RWPE1 (cell line): Measurements from ENCODE around the gene UNC50.

Experiments used
- CTCF ChIA-PET: fragments of 350-600 bp; sonication (Branson Sonifier 250); formaldehyde crosslinking; extraction: SDS; loops from one replicate; lab custom pipeline; 2021; lab: Yijun Ruan, JAX
- POLR2A ChIA-PET: fragments of 400-600 bp; formaldehyde crosslinking; extraction: SDS; loops from one replicate; lab custom pipeline; 2020; ENCODE audit warnings: antibody characterized with exemption; ENCODE audit not compliant: low non-redundant PET; lab: Yijun Ruan, JAX
- DNase-seq: peaks from one replicate; pipeline ENCODE4 v3.0.0; 2012; ENCODE audit warnings: low spot score
- H3K27ac ChIP-seq: fragments of 450-650 bp; 2 replicates; pipeline ENCODE4 v1.5.1; 2017
- TF ChIP-seq, protein P1 (sequence below): fragments of 450-650 bp; conservative IDR thresholded peaks from 2 replicates; pipeline ENCODE4 v1.5.1; 2017; ENCODE audit warnings: low read depth, mild to moderate bottlenecking

UNC50 gene

DNA sequence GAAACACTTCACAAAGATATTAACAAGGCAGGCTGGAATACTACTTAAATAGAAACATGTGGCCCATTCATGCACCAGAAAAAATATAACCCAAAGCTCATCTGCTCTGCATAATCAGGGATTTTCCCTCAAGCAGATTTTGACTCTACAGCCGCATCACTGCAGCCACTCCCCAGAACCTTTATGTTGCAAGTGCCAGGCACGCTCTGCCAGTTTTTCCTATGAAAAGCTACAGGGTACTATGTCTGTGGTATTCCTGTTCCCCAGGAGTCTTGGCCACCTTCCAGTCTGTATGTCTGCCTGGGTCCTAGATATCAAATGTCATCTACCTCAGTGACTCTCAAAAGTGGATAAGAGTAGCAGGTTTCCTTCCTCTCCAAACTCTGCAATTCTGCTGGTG, 3.8 kb upstream of the UNC50 start:
- CTCF ChIA-PET = interaction anchor here (0.6 kb wide), 1 partner anchor 957 kb away, joined by 4 read pairs; no protein-coding TSS in a partner anchor
- DNase-seq = no peak

DNA sequence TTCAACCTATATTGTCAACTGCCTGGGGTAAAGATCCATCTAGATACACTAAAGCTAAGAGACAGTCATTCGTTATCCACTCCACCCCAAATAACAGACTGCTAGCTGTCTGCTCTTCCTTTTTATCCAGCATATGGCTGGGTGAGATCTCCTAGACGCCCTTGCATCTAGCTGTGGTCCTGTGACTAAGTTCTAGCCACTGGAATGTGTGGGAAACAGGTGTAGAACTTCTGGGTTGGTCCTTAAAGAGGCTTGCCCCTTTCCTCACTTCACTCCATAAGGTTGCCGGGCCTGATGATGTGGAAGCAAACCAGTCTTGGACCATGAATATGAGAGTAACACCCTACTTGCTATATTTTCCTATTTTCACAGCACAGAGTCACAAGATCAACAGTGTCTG, 3.3 kb upstream of the UNC50 start:
- ChIA-PET POLR2A (no interaction called here), CTCF (no interaction called here)

More for the DNA sequence above, 3.8 kb upstream of the UNC50 start:
- POLR2A ChIA-PET = no interaction called here
- TF ChIP-seq, protein P1, sequence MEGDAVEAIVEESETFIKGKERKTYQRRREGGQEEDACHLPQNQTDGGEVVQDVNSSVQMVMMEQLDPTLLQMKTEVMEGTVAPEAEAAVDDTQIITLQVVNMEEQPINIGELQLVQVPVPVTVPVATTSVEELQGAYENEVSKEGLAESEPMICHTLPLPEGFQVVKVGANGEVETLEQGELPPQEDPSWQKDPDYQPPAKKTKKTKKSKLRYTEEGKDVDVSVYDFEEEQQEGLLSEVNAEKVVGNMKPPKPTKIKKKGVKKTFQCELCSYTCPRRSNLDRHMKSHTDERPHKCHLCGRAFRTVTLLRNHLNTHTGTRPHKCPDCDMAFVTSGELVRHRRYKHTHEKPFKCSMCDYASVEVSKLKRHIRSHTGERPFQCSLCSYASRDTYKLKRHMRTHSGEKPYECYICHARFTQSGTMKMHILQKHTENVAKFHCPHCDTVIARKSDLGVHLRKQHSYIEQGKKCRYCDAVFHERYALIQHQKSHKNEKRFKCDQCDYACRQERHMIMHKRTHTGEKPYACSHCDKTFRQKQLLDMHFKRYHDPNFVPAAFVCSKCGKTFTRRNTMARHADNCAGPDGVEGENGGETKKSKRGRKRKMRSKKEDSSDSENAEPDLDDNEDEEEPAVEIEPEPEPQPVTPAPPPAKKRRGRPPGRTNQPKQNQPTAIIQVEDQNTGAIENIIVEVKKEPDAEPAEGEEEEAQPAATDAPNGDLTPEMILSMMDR = no peak
- no peak overlapping the region for H3K27ac ChIP-seq

DNA sequence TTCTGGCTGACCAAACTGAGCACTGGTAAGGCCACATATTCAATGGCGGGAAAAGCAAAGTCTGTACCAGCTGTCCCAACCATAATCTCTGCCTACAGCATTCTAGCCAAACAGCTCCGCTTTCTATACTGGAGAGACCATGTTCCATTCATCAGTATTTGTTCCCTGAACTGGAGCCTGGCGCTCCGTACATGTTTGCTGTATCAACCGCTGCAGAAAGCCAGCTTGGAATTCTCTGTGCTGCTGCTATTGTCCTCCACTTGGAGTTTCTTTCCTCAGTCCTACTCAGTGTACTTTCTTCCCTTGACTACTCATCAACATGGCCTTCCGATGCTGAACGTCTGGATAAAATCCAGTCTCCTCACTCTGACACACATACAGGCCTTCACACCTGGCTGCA, 2.0 kb upstream of the UNC50 start:
- H3K27ac ChIP-seq = no peak overlapping the region
- ChIA-PET POLR2A (no interaction called here), CTCF (no interaction called here)
- TF ChIP-seq, protein P1 = no peak
- DNase-seq = no peak

More for the DNA sequence above, 3.3 kb upstream of the UNC50 start:
- no peak for DNase-seq
- no peak overlapping the region for H3K27ac ChIP-seq
- TF ChIP-seq, protein P1 = no peak

DNA sequence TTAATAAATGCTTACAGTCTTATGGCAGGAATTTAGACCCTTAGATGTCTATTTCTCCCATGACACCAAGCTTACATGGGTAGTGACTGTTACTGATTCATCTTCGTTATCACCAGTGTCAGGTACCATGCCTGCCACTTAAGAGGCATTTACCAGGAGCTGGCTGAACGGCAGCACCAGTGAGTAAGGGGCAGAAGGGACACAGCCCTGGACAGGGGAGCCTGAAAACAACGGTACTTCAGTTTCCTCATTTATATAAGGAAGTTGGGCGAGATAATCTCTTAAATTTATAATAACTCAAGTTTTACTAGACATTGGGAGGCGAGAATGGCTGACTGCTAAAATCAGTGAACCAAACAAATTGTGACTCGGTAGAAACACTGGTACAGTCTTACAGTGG, 1.3 kb upstream of the UNC50 start:
- ChIA-PET CTCF (no interaction called here), POLR2A (no interaction called here)
- TF ChIP-seq, protein P1 = no peak
- no peak for DNase-seq
- H3K27ac ChIP-seq = no peak overlapping the region

- no peak for DNase-seq
- ChIA-PET CTCF (interaction anchor here (0.5 kb wide), 1 partner anchor 128 kb away, joined by 3 read pairs; no protein-coding TSS in a partner anchor), POLR2A (no interaction called here)
- H3K27ac ChIP-seq = peak overlapping the region; percentile 81
- TF ChIP-seq, protein P1 = no peak
Measured at GRCh38 chr2:98607741-98608115, 661 bp upstream of the UNC50 start.

GRCh38 chr2:98608962-98609604, 694 bp downstream of the UNC50 start:
- TF ChIP-seq, protein P1 = no peak
- ChIA-PET POLR2A (no interaction called here), CTCF (interaction anchor here (0.5 to 0.7 kb wide), 2 partner anchors 122 to 1388 kb away, joined by 3 to 4 read pairs; partner anchors contain the start of gene MGAT4A)
- DNase-seq = no peak
- peak overlapping the region; percentile 81 for H3K27ac ChIP-seq
